OCI-LY7 (cell line): ENCODE measurements around the gene FGD4.

Experiments used
- CTCF ChIP-seq: fragments of 200-600 bp; sonication (generic); conservative IDR thresholded peaks from 2 replicates; pipeline ENCODE4 v1.5.1; 2014; ENCODE audit warnings: mild to moderate bottlenecking, antibody characterized with exemption, low read length, moderate library complexity, mixed read lengths
- EZH2phosphoT487 ChIP-seq: fragments of 200-600 bp; sonication (generic); IDR thresholded peaks from 2 replicates; pipeline ENCODE4 v1.6.1; 2018; ENCODE audit warnings: low read depth, borderline replicate concordance, mild to moderate bottlenecking, mixed run types, antibody characterized with exemption, low read length, moderate library complexity, mixed read lengths

- no peak for TF ChIP-seq CTCF
- no peak for TF ChIP-seq EZH2phosphoT487
Measured at GRCh38 chr12:32583534-32583933, 184.2 kb downstream of the FGD4 start.
